Lower leg skin (tissue), 3 donors: ENCODE measurements around the gene TRAM2.

Experiments
- POLR2A ChIP-seq, 2 donors: fragments of 450-650 bp; IDR thresholded peaks; one replicate each; pipeline ENCODE4 v1.6.1; 2016 to 2017; ENCODE audit warnings: antibody characterized with exemption in 2 of 2, mild to moderate bottlenecking in 1 of 2, moderate library complexity in 1 of 2
- TF ChIP-seq, protein P1 (sequence below), 3 donors: fragments of 450-650 bp; IDR thresholded peaks; one replicate each; pipeline ENCODE4 v1.5.1; 2016; ENCODE audit warnings: antibody characterized with exemption in 3 of 3, mild to moderate bottlenecking in 3 of 3, moderate library complexity in 2 of 3

DNA sequence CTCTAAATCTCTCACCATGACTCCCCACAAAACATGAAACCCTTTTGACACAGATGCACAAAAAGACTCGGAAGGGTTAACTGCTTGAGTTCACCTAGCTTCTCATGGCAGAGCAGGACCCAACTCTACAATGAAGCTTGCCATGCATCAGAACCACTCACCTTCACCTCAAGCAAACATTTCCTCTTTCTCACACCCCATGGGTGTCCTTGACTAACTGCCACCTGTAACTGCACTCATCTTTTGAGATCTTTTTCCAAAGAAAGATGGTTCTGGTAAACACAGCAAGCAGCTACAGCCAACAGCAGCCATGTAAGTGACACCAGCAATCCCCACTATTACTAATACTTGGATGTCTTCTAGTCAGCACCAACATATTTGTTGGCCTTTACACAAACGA is 80.2 kb downstream of the TRAM2 start:
- TF ChIP-seq, protein P1, sequence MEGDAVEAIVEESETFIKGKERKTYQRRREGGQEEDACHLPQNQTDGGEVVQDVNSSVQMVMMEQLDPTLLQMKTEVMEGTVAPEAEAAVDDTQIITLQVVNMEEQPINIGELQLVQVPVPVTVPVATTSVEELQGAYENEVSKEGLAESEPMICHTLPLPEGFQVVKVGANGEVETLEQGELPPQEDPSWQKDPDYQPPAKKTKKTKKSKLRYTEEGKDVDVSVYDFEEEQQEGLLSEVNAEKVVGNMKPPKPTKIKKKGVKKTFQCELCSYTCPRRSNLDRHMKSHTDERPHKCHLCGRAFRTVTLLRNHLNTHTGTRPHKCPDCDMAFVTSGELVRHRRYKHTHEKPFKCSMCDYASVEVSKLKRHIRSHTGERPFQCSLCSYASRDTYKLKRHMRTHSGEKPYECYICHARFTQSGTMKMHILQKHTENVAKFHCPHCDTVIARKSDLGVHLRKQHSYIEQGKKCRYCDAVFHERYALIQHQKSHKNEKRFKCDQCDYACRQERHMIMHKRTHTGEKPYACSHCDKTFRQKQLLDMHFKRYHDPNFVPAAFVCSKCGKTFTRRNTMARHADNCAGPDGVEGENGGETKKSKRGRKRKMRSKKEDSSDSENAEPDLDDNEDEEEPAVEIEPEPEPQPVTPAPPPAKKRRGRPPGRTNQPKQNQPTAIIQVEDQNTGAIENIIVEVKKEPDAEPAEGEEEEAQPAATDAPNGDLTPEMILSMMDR (IDR thresholded peaks at IDR 0.05): no peak
- no peak for TF ChIP-seq POLR2A (IDR thresholded peaks at IDR 0.05)
